AG04449 (cell line): ENCODE measurements around the gene AHSA1.

Source experiments
- CTCF ChIA-PET: fragments of 350-600 bp; formaldehyde crosslinking; extraction: SDS; loops from one replicate; lab custom pipeline; 2021; ENCODE audit warnings: antibody characterized with exemption; lab: Yijun Ruan, JAX
- POLR2A ChIA-PET: fragments of 400-600, 350-600 bp; formaldehyde crosslinking; extraction: SDS; loops from one replicate; lab custom pipeline; 2020; ENCODE audit warnings: antibody characterized with exemption, inconsistent platforms; lab: Yijun Ruan, JAX
- DNase-seq: peaks from one replicate; pipeline ENCODE4 v3.0.0-alpha.2; 2010; ENCODE audit warnings: low read depth, low spot score
- H3K4me3 ChIP-seq: 2 replicates; pipeline ENCODE4 v1.5.1; 2011; ENCODE audit warnings: low read depth, mild to moderate bottlenecking, control low read depth, low read length
- CTCF ChIP-seq: IDR thresholded peaks from one replicate; pipeline ENCODE4 v1.5.1; 2011; ENCODE audit warnings: mild to moderate bottlenecking, moderate library complexity, low read length, control low read depth, inconsistent platforms; ENCODE audit not compliant: insufficient read depth; ENCODE audit errors: missing control alignments

Gene AHSA1

GRCh38 chr14:77508876-77509275 is 51.0 kb downstream of the AHSA1 start:
- H3K4me3 ChIP-seq = no peak overlapping the region
- CTCF ChIA-PET = interaction anchor here (1.0 to 1.1 kb wide), 2 partner anchors 9 to 50 kb away, joined by 3 to 5 read pairs; no protein-coding TSS in a partner anchor

GRCh38 chr14:77509366-77509765 is 51.5 kb downstream of the AHSA1 start:
- no peak overlapping the region for H3K4me3 ChIP-seq
- ChIA-PET CTCF (interaction anchor here (1.0 to 1.1 kb wide), 2 partner anchors 8 to 51 kb away, joined by 3 to 5 read pairs; no protein-coding TSS in a partner anchor), POLR2A (no interaction called here)
- no peak for TF ChIP-seq CTCF
- DNase-seq = no peak

More at GRCh38 chr14:77508876-77509275, 51.0 kb downstream of the AHSA1 start:
- no peak for DNase-seq
- POLR2A ChIA-PET = no interaction called here
- no peak for TF ChIP-seq CTCF

- ChIA-PET CTCF (interaction anchor here (1.9 kb wide), 1 partner anchor 52 kb away, joined by 4 read pairs; no protein-coding TSS in a partner anchor), POLR2A (no interaction called here)
- no peak for DNase-seq
- no peak for TF ChIP-seq CTCF
- H3K4me3 ChIP-seq = no peak overlapping the region
Observed at GRCh38 chr14:77511486-77512162, 53.7 kb downstream of the AHSA1 start.

GRCh38 chr14:77516126-77516525 is 58.2 kb downstream of the AHSA1 start:
- ChIA-PET POLR2A (no interaction called here), CTCF (interaction anchor here (1.4 to 1.5 kb wide), 2 partner anchors 36 to 57 kb away, joined by 3 to 4 read pairs; no protein-coding TSS in a partner anchor)
- H3K4me3 ChIP-seq = no peak overlapping the region
- no peak for DNase-seq
- TF ChIP-seq CTCF = no peak
